ENCODE measurements around the gene TMEM170B. TPM values are rescaled to one million over a fixed set of nuclear protein-coding genes. Genes with fewer than 3 reads are reported as not detected.

TMEM170B gene
- total RNA-seq, 1 donor from 2014 or later: 2.5 TPM

GRCh38 chr6:11580686-11581405 lies 43.3 kb downstream of the TMEM170B start:
- Histone ChIP-seq H3K9me3 (no peaks in the 10 kb centered on the region), H3K4me3 (no peak overlapping the region), H3K27me3 (no peaks in the 10 kb centered on the region), H3K4me1 (no peaks in the 10 kb centered on the region), H3K27ac (no peak overlapping the region), H3K36me3 (no peaks in the 10 kb centered on the region)
- DNase-seq (ENCODE audit: extremely low spot score in 2 of 2): no peak
- TF ChIP-seq POLR2A (IDR thresholded peaks at IDR 0.05): no peak
- TF ChIP-seq CTCF (IDR thresholded peaks at IDR 0.05): no peak
- TF ChIP-seq POLR2AphosphoS5 (IDR thresholded peaks at IDR 0.05; ENCODE audit: insufficient read depth in 1 of 2, low read depth in 1 of 2): no peak
- intact Hi-C loops (cut with DNase I): no loop called here

DNA sequence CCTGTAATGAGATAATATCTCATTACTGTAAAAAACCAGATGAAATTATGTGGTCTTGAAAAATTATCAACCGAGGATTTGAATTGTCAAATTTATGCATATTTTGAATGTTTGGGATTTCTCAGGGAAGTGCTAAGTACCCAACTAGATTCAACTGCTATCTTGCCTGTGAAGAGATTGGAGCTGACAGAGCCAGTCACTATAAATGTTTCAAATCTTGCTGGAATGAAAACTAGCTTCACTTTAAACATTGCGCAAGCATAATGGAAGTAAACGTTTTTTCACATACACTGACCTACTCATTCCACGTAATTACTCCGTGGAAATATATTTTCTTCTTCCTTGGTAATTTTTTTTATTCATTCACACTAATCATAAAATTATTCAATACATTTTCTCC lies 46.7 kb downstream of the TMEM170B start:
- TF ChIP-seq CTCF (IDR thresholded peaks at IDR 0.05) (no peak), POLR2A (IDR thresholded peaks at IDR 0.05) (no peak), POLR2AphosphoS5 (IDR thresholded peaks at IDR 0.05; ENCODE audit: insufficient read depth in 1 of 2, low read depth in 1 of 2) (no peak)
- Histone ChIP-seq H3K36me3 (no peaks in the 10 kb centered on the region), H3K27ac (no peak overlapping the region), H3K9me3 (no peaks in the 10 kb centered on the region), H3K4me3 (no peak overlapping the region), H3K27me3 (no peaks in the 10 kb centered on the region), H3K4me1 (peaks cover 7% of the 10 kb centered on the region)
- no peak for DNase-seq (ENCODE audit: extremely low spot score in 2 of 2)
- intact Hi-C loops (cut with DNase I): no loop called here

DNA sequence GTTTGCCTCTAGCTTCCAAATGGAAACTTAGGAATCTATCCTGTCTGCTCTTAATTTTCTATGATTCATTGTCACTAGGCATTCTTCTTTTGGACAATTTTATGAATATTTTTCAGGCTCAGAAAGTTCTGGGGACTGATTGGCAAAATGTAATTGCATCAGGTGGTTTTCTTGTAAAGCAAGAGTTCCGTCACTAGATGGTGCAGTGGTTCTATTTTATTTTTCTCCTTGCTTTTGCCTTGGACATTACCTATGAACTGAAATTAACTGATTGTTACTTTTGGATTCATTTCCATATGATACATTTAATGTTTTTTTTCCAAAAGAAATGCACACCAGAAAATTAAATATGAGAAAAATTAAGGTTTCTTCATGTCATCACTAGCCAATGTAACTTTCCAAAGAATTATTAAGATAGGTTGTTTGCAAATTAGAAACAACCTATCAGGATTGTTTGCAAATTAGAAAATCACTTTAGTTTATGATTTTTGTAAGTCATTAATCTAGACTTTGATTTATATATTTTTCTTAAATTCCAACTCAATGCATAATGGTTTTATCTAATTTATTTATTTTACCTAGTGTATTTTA lies 48.0 kb downstream of the TMEM170B start:
- Histone ChIP-seq H3K27me3 (no peaks in the 10 kb centered on the region), H3K27ac (no peak overlapping the region), H3K4me1 (peaks cover 7% of the 10 kb centered on the region), H3K4me3 (no peak overlapping the region), H3K36me3 (no peaks in the 10 kb centered on the region), H3K9me3 (no peaks in the 10 kb centered on the region)
- TF ChIP-seq POLR2AphosphoS5 (IDR thresholded peaks at IDR 0.05; ENCODE audit: insufficient read depth in 1 of 2, low read depth in 1 of 2) (no peak), CTCF (IDR thresholded peaks at IDR 0.05) (peak; percentile 39 to 49 (median 43)), POLR2A (IDR thresholded peaks at IDR 0.05) (no peak)
- intact Hi-C loops (cut with DNase I): no loop called here
- DNase-seq (ENCODE audit: extremely low spot score in 2 of 2): no peak

GRCh38 chr6:11586117-11586516 lies 48.6 kb downstream of the TMEM170B start:
- DNase-seq (ENCODE audit: extremely low spot score in 2 of 2): no peak
- no peak overlapping the region for H3K27ac ChIP-seq
- H3K36me3 ChIP-seq: no peaks in the 10 kb centered on the region
- H3K4me1 ChIP-seq: peaks cover 7% of the 10 kb centered on the region
- TF ChIP-seq POLR2AphosphoS5 (IDR thresholded peaks at IDR 0.05; ENCODE audit: insufficient read depth in 1 of 2, low read depth in 1 of 2) (no peak), POLR2A (IDR thresholded peaks at IDR 0.05) (no peak), CTCF (IDR thresholded peaks at IDR 0.05) (no peak)
- no peaks in the 10 kb centered on the region for H3K9me3 ChIP-seq
- no peaks in the 10 kb centered on the region for H3K27me3 ChIP-seq
- H3K4me3 ChIP-seq: no peak overlapping the region
- intact Hi-C loops (cut with DNase I): no loop called here

DNA sequence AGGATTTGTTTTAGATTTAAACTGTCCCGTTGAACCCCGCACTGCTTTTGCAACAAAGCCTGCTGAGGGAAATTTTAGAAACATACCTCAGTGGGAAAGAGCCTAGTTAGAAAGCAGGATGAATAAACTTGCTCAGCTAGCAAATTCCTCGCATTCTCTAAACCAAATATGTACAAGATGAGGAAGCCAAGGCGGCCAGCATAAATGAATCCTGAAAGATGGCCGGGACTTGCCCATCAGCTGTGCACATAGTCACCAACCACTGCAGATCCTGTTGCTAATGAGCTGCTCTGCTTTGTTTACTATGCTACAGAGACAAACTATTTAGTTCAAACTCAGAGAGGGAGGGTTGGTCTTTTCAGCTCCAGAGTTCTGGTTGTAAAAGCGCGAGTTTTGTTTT lies 49.0 kb downstream of the TMEM170B start:
- TF ChIP-seq CTCF (IDR thresholded peaks at IDR 0.05) (no peak), POLR2AphosphoS5 (IDR thresholded peaks at IDR 0.05; ENCODE audit: insufficient read depth in 1 of 2, low read depth in 1 of 2) (no peak), POLR2A (IDR thresholded peaks at IDR 0.05) (no peak)
- no peaks in the 10 kb centered on the region for H3K9me3 ChIP-seq
- no peak overlapping the region for H3K27ac ChIP-seq
- no peak for DNase-seq (ENCODE audit: extremely low spot score in 2 of 2)
- no peaks in the 10 kb centered on the region for H3K36me3 ChIP-seq
- H3K27me3 ChIP-seq: no peaks in the 10 kb centered on the region
- intact Hi-C loops (cut with DNase I): no loop called here
- peaks cover 7% of the 10 kb centered on the region for H3K4me1 ChIP-seq
- H3K4me3 ChIP-seq: no peak overlapping the region

Measured in vagina (tissue), 2 donors.